ENCODE results near the gene MAP2K3. TPM values are rescaled to one million over a fixed set of nuclear protein-coding genes. Genes with fewer than 3 reads are reported as not detected.

The MAP2K3 gene
- total RNA-seq, 2 donors from 2014 or later = 15.3 to 48.1 TPM

GRCh38 chr17:21283482-21284318, 811 bp upstream of the MAP2K3 start:
- Histone ChIP-seq H3K4me3 (peak overlapping the region; percentile 9 to 37), H3K9me3 (no peaks in the 10 kb centered on the region), H3K27me3 (no peaks in the 10 kb centered on the region), H3K4me1 (peaks cover 43% of the 10 kb centered on the region), H3K27ac (peak overlapping the region in 3 of 4 donors; percentile 96 to 99 (median 97)), H3K36me3 (replicated peaks in 1 of 2; ENCODE audit: insufficient read depth in 1 of 2, low read depth in 2 of 2) (no peaks in the 10 kb centered on the region)
- peak; percentile 3 for ATAC-seq
- TF ChIP-seq POLR2A (IDR thresholded peaks at IDR 0.05) = no peak
- TF ChIP-seq, protein P1, sequence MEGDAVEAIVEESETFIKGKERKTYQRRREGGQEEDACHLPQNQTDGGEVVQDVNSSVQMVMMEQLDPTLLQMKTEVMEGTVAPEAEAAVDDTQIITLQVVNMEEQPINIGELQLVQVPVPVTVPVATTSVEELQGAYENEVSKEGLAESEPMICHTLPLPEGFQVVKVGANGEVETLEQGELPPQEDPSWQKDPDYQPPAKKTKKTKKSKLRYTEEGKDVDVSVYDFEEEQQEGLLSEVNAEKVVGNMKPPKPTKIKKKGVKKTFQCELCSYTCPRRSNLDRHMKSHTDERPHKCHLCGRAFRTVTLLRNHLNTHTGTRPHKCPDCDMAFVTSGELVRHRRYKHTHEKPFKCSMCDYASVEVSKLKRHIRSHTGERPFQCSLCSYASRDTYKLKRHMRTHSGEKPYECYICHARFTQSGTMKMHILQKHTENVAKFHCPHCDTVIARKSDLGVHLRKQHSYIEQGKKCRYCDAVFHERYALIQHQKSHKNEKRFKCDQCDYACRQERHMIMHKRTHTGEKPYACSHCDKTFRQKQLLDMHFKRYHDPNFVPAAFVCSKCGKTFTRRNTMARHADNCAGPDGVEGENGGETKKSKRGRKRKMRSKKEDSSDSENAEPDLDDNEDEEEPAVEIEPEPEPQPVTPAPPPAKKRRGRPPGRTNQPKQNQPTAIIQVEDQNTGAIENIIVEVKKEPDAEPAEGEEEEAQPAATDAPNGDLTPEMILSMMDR (IDR thresholded peaks at IDR 0.05) = no peak
- peak in 3 of 4 donors; percentile 46 to 61 (median 54) for DNase-seq
- WGBS, 2 donors = 17 to 31% methylated on average over 12 to 48 of the region's 49 CpGs
- intact Hi-C loops (cut with DNase I) = loop anchor here (5.0 kb wide), 1 partner anchor 229 kb away; no protein-coding TSS in a partner anchor

GRCh38 chr17:21285164-21286065, 904 bp downstream of the MAP2K3 start:
- WGBS, 2 donors = 0 to 2% methylated on average over 14 to 16 of the region's 16 CpGs

GRCh38 chr17:21286066-21286770, 1.7 kb downstream of the MAP2K3 start:
- H3K4me1 ChIP-seq = peaks cover 66% of the 10 kb centered on the region
- peak overlapping the region; percentile 96 to 99 (median 97) for H3K27ac ChIP-seq
- ATAC-seq (peak; percentile 49), DNase-seq (peak; percentile 86 to 96 (median 93))
- TF ChIP-seq POLR2A (IDR thresholded peaks at IDR 0.05) = peak; percentile 75 to 85 (median 79)
- TF ChIP-seq, protein P1 (IDR thresholded peaks at IDR 0.05) = peak in 1 of 7 experiments; percentile 2
- peak overlapping the region; percentile 25 to 76 for H3K4me3 ChIP-seq
- H3K9me3 ChIP-seq = no peaks in the 10 kb centered on the region
- H3K36me3 ChIP-seq (replicated peaks in 1 of 2; ENCODE audit: insufficient read depth in 1 of 2, low read depth in 2 of 2) = no peaks in the 10 kb centered on the region
- no peaks in the 10 kb centered on the region for H3K27me3 ChIP-seq
- intact Hi-C loops (cut with DNase I) = no loop called here
- WGBS, 2 donors = 1 to 3% methylated on average over 13 to 16 of the region's 16 CpGs

More at GRCh38 chr17:21285164-21286065, 904 bp downstream of the MAP2K3 start:
- Histone ChIP-seq H3K4me3 (peak overlapping the region; percentile 76 to 82), H3K4me1 (peaks cover 60% of the 10 kb centered on the region), H3K27me3 (no peaks in the 10 kb centered on the region), H3K9me3 (no peaks in the 10 kb centered on the region), H3K27ac (peak overlapping the region; percentile 96 to 99 (median 97)), H3K36me3 (replicated peaks in 1 of 2; ENCODE audit: insufficient read depth in 1 of 2, low read depth in 2 of 2) (no peaks in the 10 kb centered on the region)
- peak; percentile 49 to 65 (median 56) for DNase-seq
- intact Hi-C loops (cut with DNase I) = no loop called here
- no peak for ATAC-seq
- TF ChIP-seq POLR2A (IDR thresholded peaks at IDR 0.05) = no peak
- TF ChIP-seq, protein P1 (IDR thresholded peaks at IDR 0.05) = no peak

- DNase-seq = peak; percentile 46 to 70 (median 58)
- Histone ChIP-seq H3K9me3 (no peaks in the 10 kb centered on the region), H3K4me1 (peaks cover 66% of the 10 kb centered on the region), H3K27me3 (no peaks in the 10 kb centered on the region), H3K27ac (peak overlapping the region; percentile 96 to 99 (median 97)), H3K4me3 (no peak overlapping the region), H3K36me3 (replicated peaks in 1 of 2; ENCODE audit: insufficient read depth in 1 of 2, low read depth in 2 of 2) (no peaks in the 10 kb centered on the region)
- TF ChIP-seq, protein P1 (IDR thresholded peaks at IDR 0.05) = no peak
- no peak for TF ChIP-seq POLR2A (IDR thresholded peaks at IDR 0.05)
- ATAC-seq = no peak
- WGBS, 2 donors = 18 to 28% methylated on average over 4 to 9 of the region's 9 CpGs
- intact Hi-C loops (cut with DNase I) = no loop called here
These were observed 2.6 kb downstream of the MAP2K3 start for GRCh38 chr17:21286909-21287702.
